ENCODE results near the gene ZZZ3. TPM values are rescaled to one million over a fixed set of nuclear protein-coding genes. Genes with fewer than 3 reads are reported as not detected.

Gene ZZZ3
- total RNA-seq, 5 donors from 2014 or later (not counting 1 experiment from before 2014, with no cell fraction given): 48.6 to 64.2 (median 57.0) TPM

DNA sequence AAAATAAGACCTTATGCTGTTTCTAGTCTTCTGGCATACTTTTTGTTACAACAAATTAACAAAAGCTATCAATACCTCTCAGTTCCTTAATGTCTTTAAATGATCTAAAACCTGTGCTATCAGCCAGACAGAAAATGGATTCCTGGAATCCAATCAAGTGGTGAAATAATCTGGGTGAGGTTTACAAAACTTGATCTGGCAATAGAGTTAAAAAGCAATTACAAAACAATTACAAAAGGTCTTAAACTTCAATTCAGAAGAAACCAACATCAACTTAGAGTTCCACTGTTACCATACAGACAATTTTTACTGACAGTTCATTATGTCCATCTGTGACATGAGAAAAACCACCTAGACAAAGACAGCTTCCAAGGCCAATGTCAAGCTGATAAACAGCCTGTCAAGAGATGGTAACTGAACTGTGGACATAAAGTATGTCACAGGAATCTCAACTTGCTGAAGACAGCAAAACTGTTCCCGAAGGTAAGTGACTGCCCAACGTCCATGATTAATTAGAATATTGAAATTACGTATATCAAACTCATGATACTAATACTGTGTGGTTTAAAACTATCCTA lies 17.4 kb downstream of the ZZZ3 start:
- Histone ChIP-seq H3K27ac (ENCODE audit: low read length) (no peak overlapping the region), H3K4me1 (ENCODE audit: control insufficient read depth in 1 of 2, extremely low read depth in 1 of 2, insufficient read depth in 2 of 2, low read length in 2 of 2) (peaks cover 2 to 8% of the 10 kb centered on the region in 2 experiments), H3K27me3 (replicated peaks in 1 of 2; ENCODE audit: control insufficient read depth in 2 of 2, extremely low read depth in 1 of 2, insufficient read depth in 2 of 2, low read length in 1 of 2) (no peaks in the 10 kb centered on the region), H3K9me3 (no peaks in the 10 kb centered on the region), H3K36me3 (ENCODE audit: control insufficient read depth in 2 of 2, extremely low read depth in 1 of 2, insufficient read depth in 1 of 2, low read length in 1 of 2) (no peaks in the 10 kb centered on the region), H3K4me3 (ENCODE audit: control insufficient read depth in 1 of 2, extremely low read depth in 1 of 2, low read length in 1 of 2) (no peak overlapping the region)
- ChIA-PET CTCF (no interaction called here), POLR2A (interaction anchor here (0.6 kb wide), 3 partner anchors 177 to 1618 kb away, joined by 3 to 4 read pairs (median 4); no protein-coding TSS in a partner anchor)
- no CpG with 5 or more reads among the region's 3 CpGs for WGBS (ENCODE audit: insufficient coverage)
- H3K9me3 Mint-ChIP-seq: no peaks in the 10 kb centered on the region
- DNase-seq (no peak), ATAC-seq (replicated peaks in 1 of 4) (no peak)
- peaks cover 63 to 70% (median 70%) of the 10 kb centered on the region in 3 donors for H3K4me1 Mint-ChIP-seq
- no peaks in the 10 kb centered on the region for H3K27me3 Mint-ChIP-seq
- H3K4me3 Mint-ChIP-seq: no peak overlapping the region
- peaks cover 11% of the 10 kb centered on the region for H3K36me3 Mint-ChIP-seq
- H3K27ac Mint-ChIP-seq: no peak overlapping the region

DNA sequence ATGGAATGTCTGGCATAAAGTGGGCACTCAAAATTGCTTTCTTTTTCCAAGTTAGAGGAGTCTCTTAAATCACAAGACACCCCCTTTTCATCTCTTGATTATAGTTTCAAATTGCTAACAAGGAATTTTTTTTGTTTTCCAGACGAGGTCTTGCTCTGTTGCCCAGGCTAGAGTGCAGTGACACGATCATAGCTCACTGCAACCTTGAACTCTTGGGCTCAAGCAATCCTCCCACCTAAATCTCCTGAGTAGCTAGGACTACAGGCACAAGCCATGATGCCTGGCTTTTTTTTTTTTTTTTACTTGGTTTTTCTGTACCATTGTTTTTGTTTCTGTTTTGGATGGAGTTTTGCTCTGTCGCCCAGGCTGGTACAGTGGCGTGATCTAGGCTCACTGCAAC lies 20.8 kb downstream of the ZZZ3 start:
- no peak for ATAC-seq (replicated peaks in 1 of 4)
- DNase-seq: no peak
- Histone ChIP-seq H3K4me3 (ENCODE audit: control insufficient read depth in 1 of 2, extremely low read depth in 1 of 2, low read length in 1 of 2) (no peak overlapping the region), H3K27me3 (replicated peaks in 1 of 2; ENCODE audit: control insufficient read depth in 2 of 2, extremely low read depth in 1 of 2, insufficient read depth in 2 of 2, low read length in 1 of 2) (no peaks in the 10 kb centered on the region), H3K9me3 (no peaks in the 10 kb centered on the region), H3K4me1 (ENCODE audit: control insufficient read depth in 1 of 2, extremely low read depth in 1 of 2, insufficient read depth in 2 of 2, low read length in 2 of 2) (peaks cover 0 to 8% of the 10 kb centered on the region in 2 experiments), H3K27ac (ENCODE audit: low read length) (no peak overlapping the region), H3K36me3 (ENCODE audit: control insufficient read depth in 2 of 2, extremely low read depth in 1 of 2, insufficient read depth in 1 of 2, low read length in 1 of 2) (no peaks in the 10 kb centered on the region)
- Mint-ChIP-seq H3K27ac (peak overlapping the region in 1 of 2 donors; percentile 28), H3K4me1 (peaks cover 55 to 59% (median 57%) of the 10 kb centered on the region in 3 donors), H3K4me3 (no peak overlapping the region), H3K27me3 (no peaks in the 10 kb centered on the region), H3K36me3 (peaks cover 14% of the 10 kb centered on the region), H3K9me3 (no peaks in the 10 kb centered on the region)
- ChIA-PET POLR2A (no interaction called here), CTCF (interaction anchor here in 1 of 2 donors (0.6 to 0.7 kb wide), 2 partner anchors 10 to 144 kb away, joined by 5 to 9 read pairs; no protein-coding TSS in a partner anchor)
- no CpG with 5 or more reads among the region's 4 CpGs for WGBS (ENCODE audit: insufficient coverage)

DNA sequence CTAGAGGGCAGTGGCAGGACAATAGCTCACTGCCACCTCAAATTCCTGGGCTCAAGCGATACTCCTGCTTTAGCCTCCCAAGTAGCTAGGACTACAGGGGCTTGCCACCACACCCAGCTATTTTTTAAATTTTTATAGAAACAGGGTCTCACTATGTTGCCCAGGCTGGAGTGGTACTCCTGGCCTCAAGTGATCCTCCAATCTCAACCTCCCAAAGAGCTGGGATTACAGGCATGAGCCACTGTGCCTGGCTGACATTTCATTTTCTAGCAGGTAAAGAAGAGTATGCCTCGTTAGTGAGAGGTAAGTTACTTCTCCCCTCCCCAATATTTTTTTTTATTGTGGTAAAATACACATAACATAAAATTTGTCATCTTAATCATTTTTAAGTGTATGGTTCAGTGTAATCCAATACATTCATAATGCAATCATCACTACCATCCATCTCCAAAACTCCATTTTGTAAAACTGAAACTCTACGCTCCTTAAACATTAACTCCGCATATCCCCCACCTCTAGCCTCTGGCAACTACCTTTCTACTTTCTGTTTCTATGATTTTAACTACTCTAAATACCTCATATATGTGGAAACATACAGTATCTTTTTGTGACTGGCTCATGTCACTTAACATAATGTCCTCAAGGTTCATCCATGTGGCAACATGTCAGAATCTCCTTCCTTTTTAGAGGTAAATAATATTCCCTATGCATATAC lies 22.4 kb downstream of the ZZZ3 start:
- no peak for ATAC-seq (replicated peaks in 1 of 4)
- ChIA-PET POLR2A (interaction anchor here (0.6 to 0.7 kb wide), 5 partner anchors 14 to 207 kb away, joined by 3 to 6 read pairs (median 4); no protein-coding TSS in a partner anchor), CTCF (interaction anchor here (0.6 to 0.7 kb wide), 4 partner anchors 158 to 1736 kb away, joined by 4 to 7 read pairs (median 4); no protein-coding TSS in a partner anchor)
- Histone ChIP-seq H3K36me3 (ENCODE audit: control insufficient read depth in 2 of 2, extremely low read depth in 1 of 2, insufficient read depth in 1 of 2, low read length in 1 of 2) (no peaks in the 10 kb centered on the region), H3K27ac (ENCODE audit: low read length) (no peak overlapping the region), H3K4me3 (ENCODE audit: control insufficient read depth in 1 of 2, extremely low read depth in 1 of 2, low read length in 1 of 2) (no peak overlapping the region), H3K27me3 (replicated peaks in 1 of 2; ENCODE audit: control insufficient read depth in 2 of 2, extremely low read depth in 1 of 2, insufficient read depth in 2 of 2, low read length in 1 of 2) (no peaks in the 10 kb centered on the region), H3K4me1 (ENCODE audit: control insufficient read depth in 1 of 2, extremely low read depth in 1 of 2, insufficient read depth in 2 of 2, low read length in 2 of 2) (no peaks in the 10 kb centered on the region), H3K9me3 (no peaks in the 10 kb centered on the region)
- Mint-ChIP-seq H3K4me1 (peaks cover 49 to 60% (median 58%) of the 10 kb centered on the region in 3 donors), H3K27me3 (no peaks in the 10 kb centered on the region), H3K36me3 (peaks cover 25% of the 10 kb centered on the region), H3K27ac (no peak overlapping the region), H3K4me3 (no peak overlapping the region), H3K9me3 (no peaks in the 10 kb centered on the region)
- no peak for DNase-seq
- WGBS (ENCODE audit: insufficient coverage): 100% methylated on average over 1 of the region's 4 CpGs

DNA sequence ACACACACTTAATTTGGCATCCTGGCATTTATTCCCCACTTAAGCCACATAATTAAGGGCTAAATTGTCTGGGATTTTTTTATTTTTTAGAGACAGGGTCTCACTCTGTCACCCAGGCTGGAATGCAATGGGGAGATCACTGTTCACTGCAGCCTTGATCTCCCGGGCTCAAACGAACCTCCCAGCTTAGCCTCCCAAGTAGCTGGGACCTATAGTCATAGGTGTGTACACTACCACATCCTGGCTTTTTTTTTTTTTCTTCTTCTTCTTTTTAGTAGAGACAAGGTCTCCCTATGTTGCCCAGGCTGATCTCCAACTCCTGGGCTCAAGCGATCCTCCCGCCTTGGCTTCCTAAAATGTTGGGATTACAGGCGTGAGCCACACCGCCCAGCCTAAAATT lies 24.2 kb downstream of the ZZZ3 start:
- H3K4me1 ChIP-seq (ENCODE audit: control insufficient read depth in 1 of 2, extremely low read depth in 1 of 2, insufficient read depth in 2 of 2, low read length in 2 of 2): no peaks in the 10 kb centered on the region
- H3K36me3 ChIP-seq (ENCODE audit: control insufficient read depth in 2 of 2, extremely low read depth in 1 of 2, insufficient read depth in 1 of 2, low read length in 1 of 2): no peaks in the 10 kb centered on the region
- H3K4me3 Mint-ChIP-seq: no peak overlapping the region
- CTCF ChIA-PET: no interaction called here
- WGBS (ENCODE audit: insufficient coverage): no CpG with 5 or more reads among the region's 6 CpGs
- H3K27ac Mint-ChIP-seq: no peak overlapping the region
- DNase-seq: no peak
- no peaks in the 10 kb centered on the region for H3K9me3 Mint-ChIP-seq
- POLR2A ChIA-PET: interaction anchor here (0.6 to 0.7 kb wide), 5 partner anchors 9 to 94 kb away, joined by 3 to 6 read pairs (median 4); no protein-coding TSS in a partner anchor
- H3K27ac ChIP-seq (ENCODE audit: low read length): no peak overlapping the region
- no peaks in the 10 kb centered on the region for H3K27me3 Mint-ChIP-seq
- H3K4me1 Mint-ChIP-seq: peaks cover 38 to 51% (median 49%) of the 10 kb centered on the region in 3 donors
- H3K9me3 ChIP-seq: no peaks in the 10 kb centered on the region
- H3K4me3 ChIP-seq (ENCODE audit: control insufficient read depth in 1 of 2, extremely low read depth in 1 of 2, low read length in 1 of 2): no peak overlapping the region
- no peak for ATAC-seq (replicated peaks in 1 of 4)
- H3K36me3 Mint-ChIP-seq: peaks cover 27% of the 10 kb centered on the region
- no peaks in the 10 kb centered on the region for H3K27me3 ChIP-seq (replicated peaks in 1 of 2; ENCODE audit: control insufficient read depth in 2 of 2, extremely low read depth in 1 of 2, insufficient read depth in 2 of 2, low read length in 1 of 2)

GRCh38 chr1:77655431-77655974 lies 27.0 kb downstream of the ZZZ3 start:
- no peak for ATAC-seq (replicated peaks in 1 of 4)
- Mint-ChIP-seq H3K4me1 (peaks cover 35 to 51% (median 51%) of the 10 kb centered on the region in 3 donors), H3K4me3 (no peak overlapping the region), H3K27ac (peak overlapping the region; percentile 8 to 13), H3K36me3 (peaks cover 49% of the 10 kb centered on the region), H3K27me3 (no peaks in the 10 kb centered on the region), H3K9me3 (peaks cover 0 to 10% (median under 1%) of the 10 kb centered on the region in 3 donors)
- no peaks in the 10 kb centered on the region for H3K9me3 ChIP-seq
- ChIA-PET CTCF (no interaction called here), POLR2A (no interaction called here)
- peaks cover 0 to 3% of the 10 kb centered on the region in 2 experiments for H3K4me1 ChIP-seq (ENCODE audit: control insufficient read depth in 1 of 2, extremely low read depth in 1 of 2, insufficient read depth in 2 of 2, low read length in 2 of 2)
- H3K36me3 ChIP-seq (ENCODE audit: control insufficient read depth in 2 of 2, extremely low read depth in 1 of 2, insufficient read depth in 1 of 2, low read length in 1 of 2): peaks cover 4% of the 10 kb centered on the region in 2 donors
- no CpG with 5 or more reads among the region's 2 CpGs for WGBS (ENCODE audit: insufficient coverage)
- H3K4me3 ChIP-seq (ENCODE audit: control insufficient read depth in 1 of 2, extremely low read depth in 1 of 2, low read length in 1 of 2): no peak overlapping the region
- no peak overlapping the region for H3K27ac ChIP-seq (ENCODE audit: low read length)
- DNase-seq: no peak
- H3K27me3 ChIP-seq (replicated peaks in 1 of 2; ENCODE audit: control insufficient read depth in 2 of 2, extremely low read depth in 1 of 2, insufficient read depth in 2 of 2, low read length in 1 of 2): no peaks in the 10 kb centered on the region

DNA sequence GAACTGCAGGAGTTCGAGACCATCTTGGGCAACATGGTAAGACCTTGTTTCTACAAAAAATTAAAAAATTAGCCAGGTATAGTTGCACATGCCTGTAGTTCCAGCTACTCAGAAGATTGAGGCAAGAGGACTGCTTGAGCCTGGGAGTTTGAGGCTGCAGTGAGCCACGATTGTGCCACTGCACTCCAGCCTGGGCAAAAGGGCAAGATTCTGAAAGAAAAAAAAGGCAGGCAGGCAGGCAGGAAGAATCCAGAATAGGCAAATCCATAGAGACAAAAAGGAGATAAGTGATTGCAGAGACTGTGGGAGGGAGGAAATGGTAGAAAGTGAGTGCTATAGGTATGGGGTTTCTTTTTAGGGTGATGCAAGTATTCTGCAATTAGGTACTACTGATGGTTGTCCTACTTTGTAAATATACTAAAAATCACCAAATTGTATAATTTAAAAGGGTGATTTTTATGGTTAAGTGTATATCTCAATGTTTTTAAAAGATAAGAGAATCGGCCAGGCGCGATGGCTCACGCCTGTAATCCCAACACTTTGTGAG lies 29.4 kb downstream of the ZZZ3 start:
- Histone ChIP-seq H3K4me3 (ENCODE audit: control insufficient read depth in 1 of 2, extremely low read depth in 1 of 2, low read length in 1 of 2) (no peak overlapping the region), H3K36me3 (ENCODE audit: control insufficient read depth in 2 of 2, extremely low read depth in 1 of 2, insufficient read depth in 1 of 2, low read length in 1 of 2) (peaks cover 4% of the 10 kb centered on the region in 2 donors), H3K9me3 (peaks cover 5% of the 10 kb centered on the region), H3K27me3 (replicated peaks in 1 of 2; ENCODE audit: control insufficient read depth in 2 of 2, extremely low read depth in 1 of 2, insufficient read depth in 2 of 2, low read length in 1 of 2) (no peaks in the 10 kb centered on the region), H3K27ac (ENCODE audit: low read length) (no peak overlapping the region), H3K4me1 (ENCODE audit: control insufficient read depth in 1 of 2, extremely low read depth in 1 of 2, insufficient read depth in 2 of 2, low read length in 2 of 2) (peaks cover 0 to 3% of the 10 kb centered on the region in 2 experiments)
- DNase-seq: no peak
- H3K9me3 Mint-ChIP-seq: peaks cover 0 to 28% (median 8%) of the 10 kb centered on the region in 3 donors
- peaks cover 28 to 47% (median 45%) of the 10 kb centered on the region in 3 donors for H3K4me1 Mint-ChIP-seq
- ATAC-seq (replicated peaks in 1 of 4): no peak
- POLR2A ChIA-PET: no interaction called here
- H3K27ac Mint-ChIP-seq: peak overlapping the region; percentile 23 to 73
- no peak overlapping the region for H3K4me3 Mint-ChIP-seq
- no peaks in the 10 kb centered on the region for H3K27me3 Mint-ChIP-seq
- CTCF ChIA-PET: no interaction called here
- peaks cover 65% of the 10 kb centered on the region for H3K36me3 Mint-ChIP-seq
- 78% methylated on average over 1 of the region's 6 CpGs for WGBS (ENCODE audit: insufficient coverage)

Measured in T-cell (primary cell).